Activated CD8-positive, alpha-beta T cell treated with anti-CD3 and anti-CD28 coated beads for 36 hours (primary cell): ENCODE data around the gene C18orf32. TPM values are rescaled to one million over a fixed set of nuclear protein-coding genes. Genes with fewer than 3 reads are reported as not detected.

Source experiments
- ATAC-seq: fragments of 200-7000 bp; cut with Tn5 transposase; one replicate; pipeline ENCODE4 v1.10.0; 2021; ENCODE audit warnings: mild to moderate bottlenecking, moderate library complexity
- CTCF ChIA-PET: fragments of 350-600 bp; sonication (Branson Sonifier 250); formaldehyde crosslinking; loops from one replicate; lab custom pipeline; 2021; ENCODE audit warnings: antibody characterized with exemption; lab: Charles Lee
- POLR2A ChIA-PET: fragments of 350-600 bp; sonication (Branson Sonifier 250); formaldehyde crosslinking; loops from one replicate; lab custom pipeline; 2021; ENCODE audit warnings: antibody characterized with exemption; lab: Charles Lee
- DNase-seq: peaks from one replicate; pipeline ENCODE4 v3.0.0-alpha.2; 2020
- H3K27ac Mint-ChIP-seq: one replicate; pipeline ENCODE4 v1.8.0; 2021; ENCODE audit warnings: mild to moderate bottlenecking, mixed read lengths
- H3K27me3 Mint-ChIP-seq: one replicate; pipeline ENCODE4 v1.8.0; 2021; ENCODE audit warnings: mixed read lengths
- H3K36me3 Mint-ChIP-seq: one replicate; pipeline ENCODE4 v1.8.0; 2021; ENCODE audit warnings: low read depth, mixed read lengths
- H3K4me1 Mint-ChIP-seq: one replicate; pipeline ENCODE4 v1.8.0; 2021; ENCODE audit warnings: low read depth, mixed read lengths
- H3K4me3 Mint-ChIP-seq: one replicate; pipeline ENCODE4 v1.8.0; 2021; ENCODE audit warnings: mild to moderate bottlenecking, moderate library complexity, mixed read lengths
- H3K9me3 Mint-ChIP-seq: one replicate; pipeline ENCODE4 v1.8.0; 2021; ENCODE audit warnings: mixed read lengths
- intact Hi-C: fragments of 100-400 bp; cut with micrococcal nuclease; formaldehyde crosslinking; loops from one replicate; pipeline ENCODE4 v1.10.0; 2022
- total RNA-seq, 2 experiments: library from RNA; stranded (reverse); gene quantifications; one replicate each; pipeline ENCODE4 v1.2.3, GENCODE V29; 2021
- TF ChIP-seq, protein P1 (sequence below): fragments of 200-600 bp; IDR thresholded peaks from one replicate; pipeline ENCODE4 v1.8.0; 2022; ENCODE audit warnings: antibody characterized with exemption, mild to moderate bottlenecking

The C18orf32 gene
- total RNA-seq, 2 experiments from 2014 or later, result 21.7 to 22.4 TPM

DNA sequence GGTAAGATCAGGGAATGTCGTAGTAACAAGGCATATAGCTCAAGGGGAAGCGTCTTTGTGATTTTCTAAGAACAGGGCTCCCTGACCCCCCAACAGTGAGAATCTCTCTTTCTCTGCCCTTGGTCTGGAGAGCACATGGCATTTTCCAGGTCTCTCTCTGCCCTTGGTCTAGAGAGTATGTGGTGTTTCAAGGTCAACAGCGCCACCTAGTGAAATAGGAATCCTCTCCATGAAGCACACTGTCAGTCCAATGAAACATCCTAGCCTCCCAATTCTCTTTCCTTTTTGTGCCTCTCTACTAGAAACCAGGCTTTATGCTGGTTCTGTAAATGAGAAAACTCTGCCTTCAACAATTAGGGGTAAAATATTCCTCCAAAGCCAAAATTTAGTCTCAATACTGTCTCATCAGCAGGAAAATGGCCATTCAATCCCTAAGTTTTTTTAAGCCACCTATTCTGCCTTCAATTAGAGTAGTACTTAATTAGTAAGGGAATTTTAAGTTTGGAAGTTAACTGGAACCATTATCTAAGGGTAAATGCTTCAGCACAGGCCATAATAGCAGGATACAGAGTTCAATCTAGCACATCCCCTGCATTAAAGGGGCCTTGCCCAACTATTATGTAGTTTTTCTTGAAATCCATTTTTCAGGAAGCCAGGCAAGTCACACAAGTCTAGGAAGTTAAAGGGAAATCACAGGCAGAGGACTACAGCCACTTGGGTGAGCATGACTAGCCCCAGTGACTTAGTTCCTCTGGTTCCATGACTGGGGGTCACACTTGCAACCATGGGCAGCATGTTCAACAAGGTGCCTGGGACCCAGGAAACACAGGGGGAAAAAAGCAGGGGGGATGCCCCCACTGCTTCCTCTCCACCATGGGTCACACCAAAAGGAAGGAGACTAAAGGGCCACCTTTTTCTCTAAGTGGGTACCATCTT, 39.0 kb downstream of the C18orf32 start:
- Mint-ChIP-seq H3K4me3 (no peak overlapping the region), H3K36me3 (peaks cover 44% of the 10 kb centered on the region), H3K27ac (no peak overlapping the region), H3K27me3 (no peaks in the 10 kb centered on the region), H3K4me1 (peaks cover 7% of the 10 kb centered on the region), H3K9me3 (peaks cover 2% of the 10 kb centered on the region)
- intact Hi-C loops, result loop anchor here (10.0 kb wide), 1 partner anchor 773 kb away; no protein-coding TSS in a partner anchor
- ATAC-seq (peak; percentile 69), DNase-seq (peak; percentile 59)
- CTCF ChIA-PET, result interaction anchor here (1.0 to 1.9 kb wide), 10 partner anchors 9 to 774 kb away, joined by 3 to 14 read pairs (median 4); partner anchors contain the start of gene DYM
- TF ChIP-seq, protein P1, sequence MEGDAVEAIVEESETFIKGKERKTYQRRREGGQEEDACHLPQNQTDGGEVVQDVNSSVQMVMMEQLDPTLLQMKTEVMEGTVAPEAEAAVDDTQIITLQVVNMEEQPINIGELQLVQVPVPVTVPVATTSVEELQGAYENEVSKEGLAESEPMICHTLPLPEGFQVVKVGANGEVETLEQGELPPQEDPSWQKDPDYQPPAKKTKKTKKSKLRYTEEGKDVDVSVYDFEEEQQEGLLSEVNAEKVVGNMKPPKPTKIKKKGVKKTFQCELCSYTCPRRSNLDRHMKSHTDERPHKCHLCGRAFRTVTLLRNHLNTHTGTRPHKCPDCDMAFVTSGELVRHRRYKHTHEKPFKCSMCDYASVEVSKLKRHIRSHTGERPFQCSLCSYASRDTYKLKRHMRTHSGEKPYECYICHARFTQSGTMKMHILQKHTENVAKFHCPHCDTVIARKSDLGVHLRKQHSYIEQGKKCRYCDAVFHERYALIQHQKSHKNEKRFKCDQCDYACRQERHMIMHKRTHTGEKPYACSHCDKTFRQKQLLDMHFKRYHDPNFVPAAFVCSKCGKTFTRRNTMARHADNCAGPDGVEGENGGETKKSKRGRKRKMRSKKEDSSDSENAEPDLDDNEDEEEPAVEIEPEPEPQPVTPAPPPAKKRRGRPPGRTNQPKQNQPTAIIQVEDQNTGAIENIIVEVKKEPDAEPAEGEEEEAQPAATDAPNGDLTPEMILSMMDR, result peak; percentile 76
- POLR2A ChIA-PET, result no interaction called here

DNA sequence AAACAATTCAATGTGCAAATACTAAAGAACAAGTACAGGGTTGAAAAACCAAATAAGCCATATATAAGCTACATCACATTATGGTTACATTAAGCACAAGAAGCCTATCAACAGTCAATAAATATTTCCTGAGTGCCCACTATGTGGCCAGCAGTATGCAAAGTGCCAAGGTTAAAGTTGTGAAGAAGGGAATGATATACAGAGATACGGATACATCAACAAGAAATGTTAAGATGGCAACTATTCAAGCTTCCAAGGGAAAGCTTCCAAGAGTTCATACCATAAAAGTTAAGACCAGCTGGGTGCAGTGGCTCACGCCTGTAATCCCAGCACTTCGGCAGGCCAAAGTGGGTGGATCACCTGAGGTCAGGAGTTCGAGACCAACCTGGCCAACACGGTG, 40.6 kb downstream of the C18orf32 start:
- Mint-ChIP-seq H3K27me3 (no peaks in the 10 kb centered on the region), H3K4me1 (peaks cover 13% of the 10 kb centered on the region), H3K27ac (no peak overlapping the region), H3K36me3 (peaks cover 36% of the 10 kb centered on the region), H3K9me3 (no peaks in the 10 kb centered on the region), H3K4me3 (no peak overlapping the region)
- ChIA-PET CTCF (interaction anchor here (1.0 to 1.9 kb wide), 9 partner anchors 10 to 772 kb away, joined by 3 to 14 read pairs (median 4); no protein-coding TSS in a partner anchor), POLR2A (interaction anchor here (0.6 to 2.3 kb wide), 3 partner anchors 13 to 47 kb away, joined by 3 to 8 read pairs (median 4); no protein-coding TSS in a partner anchor)
- DNase-seq (no peak), ATAC-seq (no peak)
- intact Hi-C loops, result loop anchor here (10.0 kb wide), 1 partner anchor 772 kb away; no protein-coding TSS in a partner anchor
- TF ChIP-seq, protein P1, result no peak

DNA sequence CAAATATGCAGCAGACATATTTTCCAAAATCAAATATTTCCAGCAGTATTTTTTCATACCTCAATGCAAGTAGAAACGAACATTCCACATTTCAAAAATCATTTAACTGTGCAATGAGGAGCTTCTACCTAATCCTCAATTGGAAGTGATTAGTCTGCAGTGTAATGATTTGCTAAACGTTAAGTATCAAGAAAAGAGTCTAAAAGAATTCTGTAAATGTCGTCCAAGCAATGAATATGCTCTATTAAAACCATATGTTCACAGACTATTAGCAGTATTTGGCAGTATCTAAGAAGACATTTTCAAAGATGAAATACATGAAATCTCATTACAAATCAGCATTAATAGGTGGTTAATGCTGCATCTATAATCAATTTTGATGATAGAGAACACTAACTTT, 42.5 kb downstream of the C18orf32 start:
- H3K9me3 Mint-ChIP-seq, result no peaks in the 10 kb centered on the region
- H3K4me3 Mint-ChIP-seq, result no peak overlapping the region
- no peak for ATAC-seq
- POLR2A ChIA-PET, result interaction anchor here (0.8 kb wide), 1 partner anchor 30 kb away, joined by 3 read pairs; no protein-coding TSS in a partner anchor
- no peaks in the 10 kb centered on the region for H3K27me3 Mint-ChIP-seq
- TF ChIP-seq, protein P1, result no peak
- CTCF ChIA-PET, result interaction anchor here (1.7 kb wide), 1 partner anchor 769 kb away, joined by 6 read pairs; no protein-coding TSS in a partner anchor
- DNase-seq, result no peak
- no peak overlapping the region for H3K27ac Mint-ChIP-seq
- peaks cover 17% of the 10 kb centered on the region for H3K4me1 Mint-ChIP-seq
- intact Hi-C loops, result loop anchor here (10.0 kb wide), 1 partner anchor 770 kb away; no protein-coding TSS in a partner anchor
- H3K36me3 Mint-ChIP-seq, result peaks cover 26% of the 10 kb centered on the region

DNA sequence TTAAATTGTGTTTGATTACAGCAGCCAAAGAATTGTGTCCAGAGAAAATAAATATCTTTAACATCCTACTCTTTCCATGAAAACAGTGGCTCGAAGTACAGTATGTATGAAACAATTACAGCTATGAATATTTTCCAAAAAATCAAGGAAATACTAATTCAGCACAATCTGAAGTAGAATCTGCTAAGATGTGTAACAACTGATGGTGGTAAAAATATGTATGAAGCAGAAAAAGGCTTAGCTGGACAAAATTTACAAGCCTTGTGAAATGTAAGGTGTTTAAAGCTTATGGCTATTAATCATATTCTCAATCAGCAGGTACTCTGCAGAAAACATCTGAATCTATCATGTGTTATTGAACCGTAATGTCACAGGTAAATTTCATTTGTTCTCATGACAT, 43.2 kb downstream of the C18orf32 start:
- TF ChIP-seq, protein P1, result no peak
- ATAC-seq (no peak), DNase-seq (no peak)
- no peaks in the 10 kb centered on the region for H3K9me3 Mint-ChIP-seq
- peaks cover 22% of the 10 kb centered on the region for H3K4me1 Mint-ChIP-seq
- no peak overlapping the region for H3K27ac Mint-ChIP-seq
- CTCF ChIA-PET, result no interaction called here
- H3K4me3 Mint-ChIP-seq, result no peak overlapping the region
- H3K36me3 Mint-ChIP-seq, result peaks cover 19% of the 10 kb centered on the region
- POLR2A ChIA-PET, result interaction anchor here (0.8 kb wide), 1 partner anchor 31 kb away, joined by 3 read pairs; no protein-coding TSS in a partner anchor
- intact Hi-C loops, result loop anchor here (10.0 kb wide), 1 partner anchor 769 kb away; no protein-coding TSS in a partner anchor
- no peaks in the 10 kb centered on the region for H3K27me3 Mint-ChIP-seq
